Measurements from ENCODE around the gene TAMM41.
"Not testable (repeated sequence)": the region's sequence is repeated elsewhere in the genome, so short reads cannot be mapped to it uniquely, and the experiment has no call there.

TAMM41 gene

GRCh38 chr3:11759996-11760395, 86.7 kb downstream of the TAMM41 start:
- DNase-seq = no peak

- no peak for DNase-seq
Measured at GRCh38 chr3:11757929-11758328, 88.8 kb downstream of the TAMM41 start.

GRCh38 chr3:11757441-11757875, 89.2 kb downstream of the TAMM41 start:
- no peak for DNase-seq

- no peak for DNase-seq
Measured at GRCh38 chr3:11755276-11755675, 91.4 kb downstream of the TAMM41 start.

GRCh38 chr3:11752254-11752653, 94.4 kb downstream of the TAMM41 start:
- DNase-seq = not testable (repeated sequence)

- DNase-seq = not testable (repeated sequence)
Measured at GRCh38 chr3:11748306-11748705, 98.4 kb downstream of the TAMM41 start.
